NCI-H2107 treated with DMSO at 0.1 percent for 48 hours (cell line): ENCODE data around the gene ARL15.
A peak's percentile ranks its signal among the peaks of the same experiment; 100 is the strongest.
"Not testable (repeated sequence)": the region's sequence is repeated elsewhere in the genome, so short reads cannot be mapped to it uniquely, and the experiment has no call there.

Experiments
- DNase-seq: peaks from one replicate; lab custom pipeline; 2025; ENCODE audit not compliant: unreplicated experiment; lab: John Stamatoyannopoulos, UW

The ARL15 gene

GRCh38 chr5:53997736-53998627 lies 312.4 kb downstream of the ARL15 start:
- no peak for DNase-seq

GRCh38 chr5:53996008-53996407 lies 314.4 kb downstream of the ARL15 start:
- no peak for DNase-seq

- DNase-seq = no peak
These were observed 316.2 kb downstream of the ARL15 start for GRCh38 chr5:53994148-53994547.

- DNase-seq = peak; percentile 38
These were observed 318.4 kb downstream of the ARL15 start for GRCh38 chr5:53991942-53992341.

- DNase-seq = no peak
These were observed 323.3 kb downstream of the ARL15 start for GRCh38 chr5:53987101-53987500.

GRCh38 chr5:53985796-53986195 lies 324.6 kb downstream of the ARL15 start:
- DNase-seq = no peak

- DNase-seq = no peak
These were observed 325.4 kb downstream of the ARL15 start for GRCh38 chr5:53984971-53985370.

- DNase-seq = no peak
These were observed 326.6 kb downstream of the ARL15 start for GRCh38 chr5:53983568-53984460.

GRCh38 chr5:53982319-53982718 lies 328.1 kb downstream of the ARL15 start:
- DNase-seq = not testable (repeated sequence)

- DNase-seq = no peak
These were observed 330.3 kb downstream of the ARL15 start for GRCh38 chr5:53980061-53980460.

- no peak for DNase-seq
These were observed 336.4 kb downstream of the ARL15 start for GRCh38 chr5:53974021-53974420.

- DNase-seq = no peak
These were observed 338.1 kb downstream of the ARL15 start for GRCh38 chr5:53972314-53972713.

GRCh38 chr5:53971551-53971950 lies 338.8 kb downstream of the ARL15 start:
- DNase-seq = no peak

GRCh38 chr5:53971131-53971530 lies 339.2 kb downstream of the ARL15 start:
- no peak for DNase-seq

- no peak for DNase-seq
These were observed 339.9 kb downstream of the ARL15 start for GRCh38 chr5:53970475-53970874.

- no peak for DNase-seq
These were observed 341.1 kb downstream of the ARL15 start for GRCh38 chr5:53969176-53969730.

- no peak for DNase-seq
These were observed 344.9 kb downstream of the ARL15 start for GRCh38 chr5:53965459-53965858.

GRCh38 chr5:53963958-53964357 lies 346.4 kb downstream of the ARL15 start:
- DNase-seq = no peak

- no peak for DNase-seq
These were observed 348.1 kb downstream of the ARL15 start for GRCh38 chr5:53962306-53962705.

GRCh38 chr5:53956632-53957031 lies 353.7 kb downstream of the ARL15 start:
- no peak for DNase-seq

GRCh38 chr5:53956196-53956595 lies 354.2 kb downstream of the ARL15 start:
- no peak for DNase-seq

- no peak for DNase-seq
These were observed 359.8 kb downstream of the ARL15 start for GRCh38 chr5:53950621-53951020.
